DMS114 treated with DMSO at 0.1 percent for 48 hours (cell line): ENCODE measurements around the gene SCYL1.

ENCODE experiments used
- DNase-seq: peaks from one replicate; lab custom pipeline; 2025; ENCODE audit not compliant: unreplicated experiment; lab: John Stamatoyannopoulos, UW

SCYL1 gene

DNA sequence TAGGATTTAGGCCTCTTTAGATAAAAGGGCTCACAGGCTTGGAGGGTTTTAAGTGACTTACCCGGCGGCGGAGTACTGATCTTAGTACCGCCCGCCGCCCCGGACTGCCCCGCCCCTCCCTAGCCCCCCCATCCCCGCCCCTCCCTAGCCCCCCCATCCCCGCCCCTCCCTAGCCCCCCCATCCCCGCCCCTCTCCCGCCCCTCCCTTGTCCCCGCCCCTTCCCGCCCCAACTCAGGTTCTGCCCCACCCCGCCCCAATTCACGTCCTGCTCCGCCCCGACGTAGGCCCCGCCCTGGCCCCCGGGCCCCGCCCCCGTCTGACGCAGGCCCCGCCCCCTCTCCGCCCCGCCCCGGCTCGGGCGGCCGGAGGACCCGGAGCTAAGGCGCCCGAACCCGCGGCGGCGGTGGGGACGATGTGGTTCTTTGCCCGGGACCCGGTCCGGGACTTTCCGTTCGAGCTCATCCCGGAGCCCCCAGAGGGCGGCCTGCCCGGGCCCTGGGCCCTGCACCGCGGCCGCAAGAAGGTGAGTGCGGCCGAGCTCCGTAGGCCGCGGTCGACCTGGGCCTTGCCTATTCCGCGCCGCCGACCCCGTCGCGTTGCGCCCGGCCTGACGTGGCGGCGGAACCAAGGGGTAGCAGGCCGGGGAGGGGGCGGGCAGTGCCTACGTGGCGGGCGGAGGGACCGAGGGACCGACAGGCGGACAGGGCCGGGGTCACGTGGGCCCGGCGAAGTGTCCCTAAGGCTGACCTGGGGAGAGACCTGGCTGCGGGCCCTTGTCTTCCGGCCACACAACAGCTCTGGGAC is at the start of gene SCYL1:
Gene SCYL1, plus strand, starts transcription at position 343 of the 805 bp plus-strand sequence. Its CDS starts 71 bp downstream, at position 414.
- peak; percentile 25 for DNase-seq

GRCh38 chr11:65476632-65477148 is 48.2 kb upstream of the SCYL1 start:
- no peak for DNase-seq

DNA sequence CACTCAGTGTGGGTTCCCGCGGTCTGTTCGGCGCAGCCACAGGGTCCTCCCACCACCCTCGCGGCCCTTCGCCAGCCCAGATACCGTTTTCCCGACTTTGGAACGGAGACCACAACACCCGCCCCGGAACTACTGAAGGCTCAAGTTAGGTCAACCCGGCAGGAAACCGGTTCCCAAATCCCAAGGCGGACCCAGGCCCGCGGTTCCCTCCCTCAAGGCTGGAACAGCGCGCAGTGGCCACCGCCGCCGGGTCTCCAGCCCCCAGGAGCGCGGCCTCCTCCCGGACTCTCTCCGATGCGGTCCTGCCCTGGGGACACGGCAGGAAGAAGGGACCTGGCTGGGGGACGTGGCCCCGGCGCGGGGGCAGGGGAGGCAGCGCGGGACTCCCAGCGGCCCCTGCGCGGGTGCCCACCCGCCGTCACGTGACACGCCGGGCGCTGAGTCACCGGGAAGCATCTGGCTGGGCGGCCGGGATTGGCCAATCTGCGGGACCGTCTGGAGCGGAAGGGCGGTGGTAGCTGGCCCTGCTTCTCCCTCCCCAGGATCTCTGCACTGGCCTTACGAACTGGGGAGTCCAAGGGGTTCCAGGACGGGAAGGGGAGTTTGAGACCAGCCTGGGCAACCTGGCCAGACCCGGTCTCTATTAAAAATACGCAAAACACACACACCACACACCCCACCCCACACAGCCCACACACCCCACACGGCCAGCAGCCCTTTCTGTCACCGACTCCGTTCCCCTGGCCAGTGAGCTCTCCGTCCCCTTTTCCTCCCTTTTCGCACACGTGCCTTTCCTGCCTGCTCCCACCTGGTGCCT is 47.5 kb upstream of the SCYL1 start:
- DNase-seq: peak; percentile 86

DNA sequence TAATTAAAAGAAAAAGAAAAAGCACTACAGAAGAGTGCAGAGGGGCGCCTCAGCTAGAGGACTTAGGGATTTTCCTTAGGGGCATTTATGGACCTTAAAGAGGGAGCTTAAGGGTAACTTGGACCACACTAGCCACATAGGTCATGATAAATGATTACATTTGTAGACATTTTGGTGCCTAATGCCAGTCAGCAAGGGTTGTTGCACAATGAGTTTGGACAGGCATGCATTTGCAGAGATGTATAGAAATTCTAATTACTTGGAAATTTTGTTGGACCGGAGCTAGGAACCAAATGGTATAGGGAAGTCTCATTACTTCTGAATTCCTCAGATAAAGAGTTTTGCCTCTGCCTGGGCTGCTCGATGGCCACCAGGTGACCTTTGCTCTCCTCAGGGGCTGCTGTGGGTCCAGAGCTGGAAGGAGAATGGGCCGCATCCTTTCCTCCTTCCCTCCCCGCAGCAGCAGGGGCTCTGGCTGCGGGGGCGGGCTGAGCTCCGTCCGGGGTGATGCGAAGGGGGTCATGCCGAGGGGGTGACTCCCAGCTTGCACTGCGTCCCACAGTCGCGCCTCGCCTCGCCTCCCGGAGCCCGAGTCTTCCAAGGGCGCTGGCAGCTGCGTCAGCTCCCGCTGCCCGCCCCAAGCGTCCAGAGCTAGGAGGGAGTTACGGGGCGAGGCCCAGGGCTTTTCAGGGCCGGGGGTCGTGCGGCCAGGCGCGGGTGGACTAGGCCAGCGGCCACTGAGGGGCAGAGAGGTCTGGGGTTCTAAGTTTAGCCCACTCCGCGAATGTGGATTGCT is 46.3 kb upstream of the SCYL1 start:
- DNase-seq: no peak

DNA sequence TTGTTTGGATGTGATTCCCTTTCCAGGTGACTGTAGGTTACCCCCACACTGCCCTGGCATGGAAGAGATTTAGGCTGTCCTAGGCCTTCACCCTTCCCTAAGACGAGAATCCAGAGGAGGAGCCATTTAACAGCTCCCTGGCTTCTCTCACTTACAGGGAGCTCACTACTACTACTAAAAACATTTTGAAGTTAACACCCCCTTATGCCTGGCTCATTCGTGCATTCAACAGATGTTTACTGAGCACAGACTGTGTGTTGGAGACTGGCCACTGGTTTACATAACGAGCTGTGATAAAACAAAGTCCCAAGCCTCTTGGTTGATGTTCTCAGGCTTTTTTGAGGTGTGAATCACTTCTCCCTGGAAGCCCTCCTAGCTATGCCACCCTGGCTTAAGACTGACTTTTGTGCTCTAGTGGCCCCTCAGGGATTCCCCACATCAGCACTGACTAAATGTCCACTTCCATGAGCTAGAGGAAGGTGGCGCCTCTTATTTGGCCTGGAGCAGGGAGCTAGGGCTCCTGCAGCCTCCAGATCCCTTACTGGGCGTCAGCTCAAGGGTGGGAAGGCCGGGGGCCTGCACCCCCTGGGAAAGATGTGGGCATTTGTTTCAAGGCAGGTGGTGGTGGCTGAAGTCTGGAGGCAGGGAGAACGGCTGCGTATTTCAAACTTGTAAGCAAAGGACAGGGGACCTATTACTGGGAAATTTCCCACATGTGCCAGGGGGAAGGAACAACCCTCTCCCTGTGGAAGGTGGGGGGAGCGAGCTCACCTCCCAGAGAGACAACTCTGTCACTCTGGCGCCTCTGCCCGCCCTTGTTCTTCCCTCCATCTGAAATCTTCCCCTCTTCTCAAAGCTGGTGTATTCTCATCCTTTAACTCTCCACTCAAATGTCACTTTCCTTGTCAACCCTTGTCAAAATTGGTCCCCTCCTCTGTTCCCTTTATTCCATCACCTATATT is 45.4 kb upstream of the SCYL1 start:
- peak; percentile 65 for DNase-seq

GRCh38 chr11:65482306-65482850 is 42.5 kb upstream of the SCYL1 start:
- DNase-seq: no peak

DNA sequence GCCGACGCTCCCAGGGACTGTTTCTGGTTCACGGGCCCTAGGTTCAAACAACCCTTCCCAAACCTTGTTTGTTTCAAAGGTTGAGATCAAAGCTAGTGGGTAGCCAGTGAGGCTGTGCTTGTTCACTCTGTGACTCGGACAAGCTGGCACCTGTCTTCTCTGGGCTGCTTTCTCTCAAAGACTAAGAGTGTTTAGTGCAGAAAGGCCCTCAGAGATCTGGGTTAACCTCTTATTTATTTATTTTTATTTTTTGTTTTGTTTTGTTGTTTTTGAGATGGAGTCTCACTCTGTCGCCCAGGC is 39.0 kb upstream of the SCYL1 start:
- no peak for DNase-seq

DNA sequence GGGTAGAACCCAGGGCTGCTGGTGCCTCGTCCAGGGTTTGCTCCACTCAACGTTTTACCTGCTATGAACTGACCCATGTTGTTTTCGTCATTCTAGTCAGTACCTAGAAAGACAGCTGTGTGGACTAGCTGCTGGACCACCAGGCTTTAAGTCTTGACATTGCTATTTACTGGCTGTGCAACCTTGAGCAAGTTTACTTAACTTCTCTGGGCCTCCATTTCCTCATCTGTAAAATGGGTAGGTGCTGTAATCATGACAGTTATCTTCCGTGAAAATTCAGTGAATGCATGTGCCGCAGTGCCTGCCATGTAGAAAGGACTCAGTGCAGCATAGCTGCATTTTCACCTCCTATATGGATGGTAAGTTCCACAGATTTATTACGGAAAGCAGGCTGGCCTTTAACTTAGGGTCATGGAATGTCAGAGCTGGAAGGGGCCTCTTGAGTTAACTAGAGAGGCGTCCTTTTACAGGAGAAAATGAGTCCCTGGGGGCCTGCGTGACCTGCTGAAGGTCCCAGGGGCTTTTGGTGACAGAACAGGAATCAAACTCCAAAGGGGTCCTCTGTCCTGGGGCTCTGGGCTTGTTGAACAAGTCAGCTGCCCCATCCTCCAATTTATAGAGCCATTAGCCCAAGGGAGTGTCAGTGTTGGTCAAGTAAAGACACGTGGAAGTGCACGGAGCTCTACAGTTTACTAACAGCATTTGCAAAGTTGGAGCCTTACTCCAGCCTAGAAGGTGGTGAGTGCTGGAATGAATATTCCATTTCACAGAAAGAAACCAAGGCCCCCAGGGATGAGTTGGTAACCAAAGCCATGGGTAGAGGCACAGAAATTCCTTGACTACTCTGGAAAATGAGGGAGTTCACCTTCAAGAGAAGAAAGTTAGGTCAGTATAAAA is 38.1 kb upstream of the SCYL1 start:
- no peak for DNase-seq

GRCh38 chr11:65487467-65488272 is 37.2 kb upstream of the SCYL1 start:
- DNase-seq: peak; percentile 99

DNA sequence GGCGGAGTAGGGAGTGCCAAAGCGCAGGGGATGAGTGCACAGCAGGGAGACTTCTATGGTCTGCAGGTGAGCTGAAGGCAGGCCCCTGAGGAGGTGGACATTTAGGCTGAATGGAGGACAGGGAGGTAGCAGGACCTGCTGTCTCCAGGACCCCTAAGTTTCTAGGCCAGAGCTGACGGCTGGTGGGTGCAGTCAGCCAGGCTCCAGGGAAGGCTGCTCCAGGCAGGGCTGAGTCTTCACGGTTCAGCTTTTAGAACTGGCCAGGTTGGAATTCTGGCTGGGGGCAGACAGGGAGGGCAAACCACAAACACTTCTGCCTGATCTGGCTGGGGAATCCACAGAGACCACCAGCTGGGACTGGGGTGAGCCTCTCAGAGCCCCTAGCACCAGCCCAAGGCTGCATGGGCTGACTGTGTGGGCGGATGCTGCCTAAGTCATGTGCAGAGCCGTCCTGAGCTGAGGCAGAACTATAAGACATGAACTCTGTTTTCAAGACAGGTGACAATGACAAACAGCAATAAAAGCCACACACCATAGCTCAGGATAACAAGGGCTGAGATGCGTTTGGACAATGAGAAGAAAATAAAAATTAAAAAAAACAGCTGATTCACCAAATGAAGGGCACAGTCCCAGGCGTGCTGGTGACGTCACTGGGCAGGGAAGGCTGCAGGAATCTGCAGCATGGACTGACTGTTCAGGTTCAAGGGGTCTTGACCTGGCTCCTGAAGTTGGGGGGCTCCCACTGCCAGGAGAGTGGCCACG is 36.4 kb upstream of the SCYL1 start:
- no peak for DNase-seq

GRCh38 chr11:65489035-65489705 is 35.7 kb upstream of the SCYL1 start:
- no peak for DNase-seq

- no peak for DNase-seq
Measured at GRCh38 chr11:65489706-65490320, 35.1 kb upstream of the SCYL1 start.

- DNase-seq: no peak
Measured at GRCh38 chr11:65491163-65491465, 33.8 kb upstream of the SCYL1 start.

DNA sequence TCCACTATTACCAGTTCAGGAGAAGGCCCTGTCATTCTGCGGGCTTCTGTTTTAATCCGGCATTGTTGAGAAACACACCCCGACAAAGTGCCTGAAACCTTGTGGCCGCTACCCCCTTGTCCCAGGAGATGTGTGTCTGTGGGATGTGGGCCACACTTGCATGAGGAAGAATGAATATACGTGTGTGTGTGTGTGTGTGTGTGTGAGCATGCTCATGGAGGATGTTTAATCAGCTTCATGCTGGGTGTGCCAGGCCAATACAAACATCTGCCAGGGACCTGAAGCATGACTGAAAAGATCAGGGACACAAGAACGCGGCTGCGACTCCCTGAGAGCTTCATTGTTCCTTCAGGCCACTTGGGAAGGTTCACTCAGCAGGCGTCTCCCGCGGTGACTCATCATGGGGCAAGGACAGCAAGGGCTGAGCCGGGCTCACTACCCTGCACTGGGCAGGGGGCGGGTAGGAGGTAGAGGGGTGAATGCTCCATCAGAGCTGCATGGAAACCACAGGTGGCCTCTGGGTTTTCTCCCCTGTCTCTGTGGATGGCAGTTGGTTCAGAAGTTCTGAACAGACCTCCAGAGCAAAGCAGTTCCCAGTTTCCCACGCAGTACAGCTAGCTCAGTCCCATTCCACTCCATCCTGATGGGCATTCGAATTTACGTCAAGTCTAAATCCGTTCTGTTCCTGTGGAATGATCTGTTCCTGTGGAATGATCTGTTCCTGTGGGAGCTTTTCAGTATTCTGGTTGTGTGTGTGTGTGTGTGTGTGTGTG is 33.1 kb upstream of the SCYL1 start:
- DNase-seq: no peak

DNA sequence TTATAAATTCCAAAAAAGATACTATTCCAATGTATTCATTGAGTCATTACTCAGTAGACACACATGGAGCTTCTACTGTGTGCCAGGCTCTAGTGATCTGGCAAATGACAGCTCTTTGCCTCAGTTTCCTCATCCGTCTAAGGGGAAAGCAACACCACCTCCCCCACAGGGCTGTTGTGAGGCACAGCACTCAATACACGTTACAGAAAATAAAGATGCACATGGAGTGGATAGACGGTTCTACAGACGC is 32.6 kb upstream of the SCYL1 start:
- DNase-seq: no peak
